ENCODE results near the gene ROPN1L. TPM values are rescaled to one million over a fixed set of nuclear protein-coding genes. Genes with fewer than 3 reads are reported as not detected.

The ROPN1L gene
- total and polyA plus RNA-seq, 2 donors from 2014 or later, result 1.4 to 1.7 TPM

- Histone ChIP-seq H3K9me3 (ENCODE audit: control insufficient read depth in 2 of 3, insufficient read depth in 1 of 3, low read length in 3 of 3) (no peaks in the 10 kb centered on the region), H3K27ac (ENCODE audit: low read depth in 2 of 2, low read length in 2 of 2) (no peak overlapping the region), H3K4me1 (ENCODE audit: control insufficient read depth in 2 of 3, insufficient read depth in 2 of 3, low read depth in 1 of 3, low read length in 3 of 3) (peaks cover 0 to 5% (median 0%) of the 10 kb centered on the region in 3 donors), H3K9ac (ENCODE audit: low read length in 3 of 3) (no peak overlapping the region), H3K27me3 (ENCODE audit: control insufficient read depth, insufficient read depth, low read length) (no peaks in the 10 kb centered on the region), H3K36me3 (ENCODE audit: control insufficient read depth in 2 of 3, insufficient read depth in 3 of 3, low read length in 3 of 3) (no peaks in the 10 kb centered on the region), H3K4me3 (ENCODE audit: low read length in 3 of 3) (no peak overlapping the region)
- TF ChIP-seq CTCF (IDR thresholded peaks at IDR 0.05; ENCODE audit: borderline replicate concordance, extremely low read depth, insufficient read depth), result no peak
- intact Hi-C loops (cut with DNase I), result no loop called here
- FAIRE-seq (no peak), DNase-seq (no peak)
Observed at GRCh38 chr5:10484774-10485141, 43.1 kb downstream of the ROPN1L start.

- Histone ChIP-seq H3K9me3 (ENCODE audit: control insufficient read depth in 2 of 3, insufficient read depth in 1 of 3, low read length in 3 of 3) (no peaks in the 10 kb centered on the region), H3K4me3 (ENCODE audit: low read length in 3 of 3) (no peak overlapping the region), H3K36me3 (ENCODE audit: control insufficient read depth in 2 of 3, insufficient read depth in 3 of 3, low read length in 3 of 3) (no peaks in the 10 kb centered on the region), H3K4me1 (ENCODE audit: control insufficient read depth in 2 of 3, insufficient read depth in 2 of 3, low read depth in 1 of 3, low read length in 3 of 3) (peaks cover 0 to 5% (median 0%) of the 10 kb centered on the region in 3 donors), H3K9ac (ENCODE audit: low read length in 3 of 3) (no peak overlapping the region), H3K27ac (ENCODE audit: low read depth in 2 of 2, low read length in 2 of 2) (no peak overlapping the region), H3K27me3 (ENCODE audit: control insufficient read depth, insufficient read depth, low read length) (no peaks in the 10 kb centered on the region)
- no peak for FAIRE-seq
- TF ChIP-seq CTCF (IDR thresholded peaks at IDR 0.05; ENCODE audit: borderline replicate concordance, extremely low read depth, insufficient read depth), result no peak
- intact Hi-C loops (cut with DNase I), result no loop called here
- peak in 1 of 5 donors; percentile 19 for DNase-seq
Observed at GRCh38 chr5:10485142-10485795, 43.6 kb downstream of the ROPN1L start.

GRCh38 chr5:10485897-10486296, 44.2 kb downstream of the ROPN1L start:
- H3K27me3 ChIP-seq (ENCODE audit: control insufficient read depth, insufficient read depth, low read length), result no peaks in the 10 kb centered on the region
- no peaks in the 10 kb centered on the region for H3K36me3 ChIP-seq (ENCODE audit: control insufficient read depth in 2 of 3, insufficient read depth in 3 of 3, low read length in 3 of 3)
- intact Hi-C loops (cut with DNase I), result no loop called here
- peaks cover 0 to 5% (median 0%) of the 10 kb centered on the region in 3 donors for H3K4me1 ChIP-seq (ENCODE audit: control insufficient read depth in 2 of 3, insufficient read depth in 2 of 3, low read depth in 1 of 3, low read length in 3 of 3)
- no peak for TF ChIP-seq CTCF (IDR thresholded peaks at IDR 0.05; ENCODE audit: borderline replicate concordance, extremely low read depth, insufficient read depth)
- FAIRE-seq (no peak), DNase-seq (no peak)
- no peak overlapping the region for H3K4me3 ChIP-seq (ENCODE audit: low read length in 3 of 3)
- no peaks in the 10 kb centered on the region for H3K9me3 ChIP-seq (ENCODE audit: control insufficient read depth in 2 of 3, insufficient read depth in 1 of 3, low read length in 3 of 3)
- H3K27ac ChIP-seq (ENCODE audit: low read depth in 2 of 2, low read length in 2 of 2), result no peak overlapping the region
- H3K9ac ChIP-seq (ENCODE audit: low read length in 3 of 3), result no peak overlapping the region
